WERI-Rb-1 (cell line): ENCODE results near the gene PAX7.

Experiments used
- DNase-seq: peaks from one replicate; pipeline ENCODE4 v3.0.0-alpha.2; 2020
- H3K27ac ChIP-seq: fragments of 250-450 bp; sonication (Bioruptor Pico); 2 replicates; pipeline ENCODE4 v1.5.1; 2020; ENCODE audit warnings: mild to moderate bottlenecking, moderate library complexity
- H3K27me3 ChIP-seq: fragments of 250-450 bp; sonication (Bioruptor Pico); 2 replicates; pipeline ENCODE4 v1.5.1; 2021; ENCODE audit warnings: mild to moderate bottlenecking, low read depth, moderate library complexity; ENCODE audit not compliant: insufficient read depth, severe bottlenecking
- H3K36me3 ChIP-seq: fragments of 250-450 bp; sonication (Bioruptor Pico); 2 replicates; pipeline ENCODE4 v1.5.1; 2020; ENCODE audit warnings: mild to moderate bottlenecking, moderate library complexity
- H3K4me3 ChIP-seq: 2 replicates; pipeline ENCODE4 v1.5.1; 2011; ENCODE audit warnings: low read depth, mild to moderate bottlenecking, control low read depth, low read length
- H3K9me3 ChIP-seq: fragments of 250-450 bp; sonication (Bioruptor Pico); 2 replicates; pipeline ENCODE4 v1.5.1; 2021; ENCODE audit warnings: mild to moderate bottlenecking, moderate library complexity; ENCODE audit not compliant: severe bottlenecking
- TF ChIP-seq, protein P1 (sequence below): IDR thresholded peaks from 2 replicates; pipeline ENCODE4 v1.5.1; 2011; ENCODE audit warnings: low read depth, mild to moderate bottlenecking, control low read depth, inconsistent platforms, low read length

PAX7 gene

DNA sequence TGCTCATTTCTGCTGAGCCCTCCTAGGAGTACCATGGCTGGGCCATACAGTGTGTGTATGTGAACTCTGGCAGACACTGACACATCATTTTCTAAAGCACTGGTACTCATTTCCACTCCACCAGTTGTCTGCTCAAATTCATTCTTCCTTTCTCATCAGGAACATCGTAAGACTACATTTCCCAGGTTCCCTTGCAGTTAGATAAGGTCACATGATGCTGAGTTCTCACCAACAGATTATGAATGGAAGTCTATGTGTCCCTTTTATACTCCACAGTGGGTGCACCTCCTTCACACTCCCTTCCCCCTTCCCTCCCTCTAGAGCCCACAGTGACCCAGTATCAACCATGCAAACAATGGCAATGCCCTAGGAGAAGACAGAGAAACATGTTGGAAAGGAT lies 38.3 kb upstream of the PAX7 start:
- Histone ChIP-seq H3K36me3 (no peaks in the 10 kb centered on the region), H3K27ac (no peak overlapping the region), H3K27me3 (no peaks in the 10 kb centered on the region), H3K4me3 (no peak overlapping the region), H3K9me3 (no peaks in the 10 kb centered on the region)
- DNase-seq, result no peak
- TF ChIP-seq, protein P1, sequence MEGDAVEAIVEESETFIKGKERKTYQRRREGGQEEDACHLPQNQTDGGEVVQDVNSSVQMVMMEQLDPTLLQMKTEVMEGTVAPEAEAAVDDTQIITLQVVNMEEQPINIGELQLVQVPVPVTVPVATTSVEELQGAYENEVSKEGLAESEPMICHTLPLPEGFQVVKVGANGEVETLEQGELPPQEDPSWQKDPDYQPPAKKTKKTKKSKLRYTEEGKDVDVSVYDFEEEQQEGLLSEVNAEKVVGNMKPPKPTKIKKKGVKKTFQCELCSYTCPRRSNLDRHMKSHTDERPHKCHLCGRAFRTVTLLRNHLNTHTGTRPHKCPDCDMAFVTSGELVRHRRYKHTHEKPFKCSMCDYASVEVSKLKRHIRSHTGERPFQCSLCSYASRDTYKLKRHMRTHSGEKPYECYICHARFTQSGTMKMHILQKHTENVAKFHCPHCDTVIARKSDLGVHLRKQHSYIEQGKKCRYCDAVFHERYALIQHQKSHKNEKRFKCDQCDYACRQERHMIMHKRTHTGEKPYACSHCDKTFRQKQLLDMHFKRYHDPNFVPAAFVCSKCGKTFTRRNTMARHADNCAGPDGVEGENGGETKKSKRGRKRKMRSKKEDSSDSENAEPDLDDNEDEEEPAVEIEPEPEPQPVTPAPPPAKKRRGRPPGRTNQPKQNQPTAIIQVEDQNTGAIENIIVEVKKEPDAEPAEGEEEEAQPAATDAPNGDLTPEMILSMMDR, result no peak

DNA sequence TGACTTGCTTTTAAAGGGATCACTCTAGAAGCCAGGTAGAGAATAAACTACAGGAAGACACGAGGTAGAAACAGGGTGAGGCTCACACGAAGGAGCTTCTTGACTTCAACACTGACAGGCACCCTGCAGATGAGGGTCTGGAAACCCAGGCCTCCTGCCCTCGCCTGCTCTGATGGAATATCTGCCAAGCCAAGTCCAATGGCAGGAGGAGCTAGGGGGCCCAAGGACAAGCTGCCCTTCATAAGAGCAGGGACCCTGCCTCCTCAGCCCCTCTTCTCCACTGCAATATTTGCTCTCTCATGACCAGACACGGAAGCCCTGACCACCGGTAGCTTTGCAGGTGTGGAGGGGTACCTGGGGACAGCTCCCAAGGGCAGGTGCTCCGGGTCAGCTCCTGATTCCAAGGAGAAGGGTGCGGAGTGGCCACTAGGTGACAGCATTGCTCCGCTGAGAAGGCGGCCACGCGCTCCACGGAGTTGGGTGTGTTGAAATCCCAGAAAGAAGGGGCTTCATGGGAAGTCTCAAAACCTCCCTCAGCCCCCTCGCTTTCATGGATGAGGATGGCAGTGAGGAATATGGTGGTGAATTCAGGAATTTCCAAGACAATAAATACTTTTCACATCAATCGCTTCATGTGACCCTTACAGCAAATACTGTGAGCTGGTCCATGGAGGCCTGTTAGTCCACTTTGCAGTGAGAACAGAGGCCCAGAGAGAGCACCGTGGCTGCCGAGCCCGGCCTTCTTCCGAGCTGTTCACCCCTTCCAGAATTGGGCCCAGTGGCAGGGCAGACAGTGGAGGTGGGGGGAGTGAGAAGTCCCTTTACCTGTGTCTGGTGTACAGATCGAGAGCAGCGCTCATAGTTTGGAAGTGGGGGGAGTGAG lies 33.2 kb upstream of the PAX7 start:
- DNase-seq, result peak; percentile 62
- H3K9me3 ChIP-seq, result no peaks in the 10 kb centered on the region
- no peak overlapping the region for H3K4me3 ChIP-seq
- H3K27ac ChIP-seq, result no peak overlapping the region
- TF ChIP-seq, protein P1, result peak; percentile 98
- H3K36me3 ChIP-seq, result no peaks in the 10 kb centered on the region
- H3K27me3 ChIP-seq, result no peaks in the 10 kb centered on the region

DNA sequence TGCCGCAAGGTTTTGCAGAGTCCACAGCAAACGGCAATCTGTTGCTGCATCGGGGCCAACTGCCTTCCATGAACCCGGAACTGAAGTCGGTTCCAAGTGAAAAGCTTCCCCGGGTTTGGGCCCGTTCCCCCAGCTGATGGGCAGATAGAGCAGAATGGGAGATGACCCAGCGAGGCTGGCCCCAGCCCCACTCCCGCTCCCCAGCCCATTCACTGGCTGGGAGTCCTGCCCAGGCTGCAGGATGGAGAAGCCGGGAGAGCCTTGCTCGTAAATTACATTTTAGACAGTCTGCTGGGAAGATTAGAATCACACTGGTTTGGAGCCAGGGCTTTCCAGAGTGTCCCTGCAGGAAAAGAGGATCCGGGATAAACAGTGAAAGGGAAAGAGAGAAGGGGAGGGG lies 31.6 kb upstream of the PAX7 start:
- H3K27me3 ChIP-seq, result no peaks in the 10 kb centered on the region
- H3K9me3 ChIP-seq, result no peaks in the 10 kb centered on the region
- no peaks in the 10 kb centered on the region for H3K36me3 ChIP-seq
- DNase-seq, result peak; percentile 24
- TF ChIP-seq, protein P1, result no peak
- H3K27ac ChIP-seq, result no peak overlapping the region
- no peak overlapping the region for H3K4me3 ChIP-seq

DNA sequence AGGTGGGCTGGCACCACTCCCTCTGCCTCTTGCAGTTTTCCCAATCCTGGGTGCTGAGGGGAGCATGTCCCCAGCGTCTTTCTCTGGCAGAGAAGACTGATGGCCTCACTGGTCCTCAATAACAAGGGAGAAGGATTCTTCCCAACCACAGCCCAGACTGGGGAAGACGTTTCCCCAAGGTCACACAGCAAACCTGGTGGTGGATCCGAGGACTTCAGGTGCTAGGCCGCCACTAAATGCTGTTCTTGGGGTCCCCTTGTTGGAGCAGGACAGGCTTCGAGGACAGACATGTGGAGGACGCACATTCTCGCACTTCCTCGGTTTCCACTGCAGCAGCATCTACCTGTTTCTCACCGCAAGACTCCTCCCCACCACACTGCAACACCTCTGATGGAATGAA lies 30.9 kb upstream of the PAX7 start:
- H3K9me3 ChIP-seq, result no peaks in the 10 kb centered on the region
- no peak overlapping the region for H3K4me3 ChIP-seq
- DNase-seq, result no peak
- TF ChIP-seq, protein P1, result 0 out of 2 replicates have a peak, but pooled peaks have one; percentile 4
- no peak overlapping the region for H3K27ac ChIP-seq
- H3K36me3 ChIP-seq, result no peaks in the 10 kb centered on the region
- H3K27me3 ChIP-seq, result no peaks in the 10 kb centered on the region

DNA sequence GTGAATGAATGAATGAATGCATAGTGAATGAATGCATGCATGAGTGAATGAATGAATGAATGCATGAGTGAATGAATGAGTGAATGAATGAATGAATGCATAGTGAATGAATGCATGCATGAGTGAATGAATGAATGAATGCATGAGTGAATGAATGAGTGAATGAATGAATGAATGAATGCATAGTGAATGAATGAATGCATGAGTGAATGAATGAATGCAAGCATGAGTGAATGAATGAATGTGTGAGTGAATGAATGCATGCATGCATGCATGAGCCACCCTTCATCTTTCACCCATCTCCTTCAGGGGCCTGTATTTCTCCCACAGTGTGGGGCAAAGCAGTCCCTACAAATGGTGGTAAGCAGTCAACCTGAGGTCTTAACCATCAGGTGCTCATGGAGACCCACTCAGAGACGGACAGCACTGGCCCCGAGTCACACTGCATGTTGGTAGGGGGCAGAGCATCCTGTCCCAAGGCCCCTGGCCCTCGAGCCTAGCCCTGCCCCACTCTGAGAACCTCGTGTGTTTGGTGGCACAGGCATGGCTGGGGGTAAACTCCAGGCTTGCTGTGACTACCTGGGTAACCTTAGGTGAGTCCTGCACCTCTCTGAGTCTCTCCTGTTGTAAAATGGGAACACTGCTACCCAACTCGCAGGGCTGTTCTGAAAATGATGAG lies 28.0 kb upstream of the PAX7 start:
- H3K27me3 ChIP-seq, result no peaks in the 10 kb centered on the region
- no peak overlapping the region for H3K4me3 ChIP-seq
- DNase-seq, result no peak
- TF ChIP-seq, protein P1, result no peak
- no peaks in the 10 kb centered on the region for H3K9me3 ChIP-seq
- no peaks in the 10 kb centered on the region for H3K36me3 ChIP-seq
- no peak overlapping the region for H3K27ac ChIP-seq
